ENCODE data around the gene CLIC5.

Gene CLIC5

GRCh38 chr6:46022106-46022948, 6.7 kb upstream of the CLIC5 start:
- no peak for TF ChIP-seq CEBPB (IDR thresholded peaks at IDR 0.05)
- TF ChIP-seq TEAD4 (IDR thresholded peaks at IDR 0.05), result no peak
- TF ChIP-seq CREB1 (IDR thresholded peaks at IDR 0.05; ENCODE audit: low read depth), result no peak

- TF ChIP-seq YY1 (IDR thresholded peaks at IDR 0.05; ENCODE audit: low read depth) (no peak), EP300 (IDR thresholded peaks at IDR 0.05; ENCODE audit: borderline replicate concordance) (no peak), TAF1 (IDR thresholded peaks at IDR 0.05; ENCODE audit: low read depth) (no peak), CEBPB (IDR thresholded peaks at IDR 0.05) (no peak), ZBTB7A (IDR thresholded peaks at IDR 0.05; ENCODE audit: low read depth) (no peak), RAD21 (IDR thresholded peaks at IDR 0.05; ENCODE audit: low read depth) (no peak), EGR1 (IDR thresholded peaks at IDR 0.05) (no peak)
Observed at GRCh38 chr6:46017726-46018125, 2.1 kb upstream of the CLIC5 start.

- no peak for TF ChIP-seq REST (IDR thresholded peaks at IDR 0.05; ENCODE audit: low read depth)
- TF ChIP-seq EP300 (IDR thresholded peaks at IDR 0.05; ENCODE audit: borderline replicate concordance), result no peak
- no peak for TF ChIP-seq TCF12 (IDR thresholded peaks at IDR 0.05; ENCODE audit: low read depth)
- no peak for TF ChIP-seq YY1 (IDR thresholded peaks at IDR 0.05; ENCODE audit: low read depth)
- TF ChIP-seq USF1 (IDR thresholded peaks at IDR 0.05), result no peak
- no peak for TF ChIP-seq CEBPB (IDR thresholded peaks at IDR 0.05)
- TF ChIP-seq TAF1 (IDR thresholded peaks at IDR 0.05; ENCODE audit: low read depth), result no peak
- no peak for TF ChIP-seq MAX (IDR thresholded peaks at IDR 0.05)
- no peak for TF ChIP-seq CREB1 (IDR thresholded peaks at IDR 0.05; ENCODE audit: low read depth)
- no peak for TF ChIP-seq EGR1 (IDR thresholded peaks at IDR 0.05)
- TF ChIP-seq RAD21 (IDR thresholded peaks at IDR 0.05; ENCODE audit: low read depth), result no peak
- TF ChIP-seq NFIC (IDR thresholded peaks at IDR 0.05), result no peak
- no peak for TF ChIP-seq FOXM1 (IDR thresholded peaks at IDR 0.05; ENCODE audit: borderline replicate concordance, low read depth)
- TF ChIP-seq TEAD4 (IDR thresholded peaks at IDR 0.05), result no peak
- no peak for TF ChIP-seq ZBTB7A (IDR thresholded peaks at IDR 0.05; ENCODE audit: low read depth)
Observed at GRCh38 chr6:46016063-46016608, 476 bp upstream of the CLIC5 start.

- no peak for TF ChIP-seq EGR1 (IDR thresholded peaks at IDR 0.05)
- no peak for TF ChIP-seq NFIC (IDR thresholded peaks at IDR 0.05)
- TF ChIP-seq USF1 (IDR thresholded peaks at IDR 0.05), result no peak
- no peak for TF ChIP-seq ZBTB7A (IDR thresholded peaks at IDR 0.05; ENCODE audit: low read depth)
- TF ChIP-seq YY1 (IDR thresholded peaks at IDR 0.05; ENCODE audit: low read depth), result no peak
- no peak for TF ChIP-seq TAF1 (IDR thresholded peaks at IDR 0.05; ENCODE audit: low read depth)
- TF ChIP-seq RAD21 (IDR thresholded peaks at IDR 0.05; ENCODE audit: low read depth), result no peak
- no peak for TF ChIP-seq MAX (IDR thresholded peaks at IDR 0.05)
Observed at GRCh38 chr6:46014511-46015118, 1.0 kb downstream of the CLIC5 start.

GRCh38 chr6:46014046-46014445, 1.6 kb downstream of the CLIC5 start:
- TF ChIP-seq YY1 (IDR thresholded peaks at IDR 0.05; ENCODE audit: low read depth) (no peak), CEBPB (IDR thresholded peaks at IDR 0.05) (no peak), TAF1 (IDR thresholded peaks at IDR 0.05; ENCODE audit: low read depth) (no peak), FOXM1 (IDR thresholded peaks at IDR 0.05; ENCODE audit: borderline replicate concordance, low read depth) (no peak), RAD21 (IDR thresholded peaks at IDR 0.05; ENCODE audit: low read depth) (no peak), MAX (IDR thresholded peaks at IDR 0.05) (no peak), NFIC (IDR thresholded peaks at IDR 0.05) (no peak), CREB1 (IDR thresholded peaks at IDR 0.05; ENCODE audit: low read depth) (no peak), REST (IDR thresholded peaks at IDR 0.05; ENCODE audit: low read depth) (no peak), TEAD4 (IDR thresholded peaks at IDR 0.05) (no peak), USF1 (IDR thresholded peaks at IDR 0.05) (no peak), ZBTB7A (IDR thresholded peaks at IDR 0.05; ENCODE audit: low read depth) (no peak), TCF12 (IDR thresholded peaks at IDR 0.05; ENCODE audit: low read depth) (no peak), EP300 (IDR thresholded peaks at IDR 0.05; ENCODE audit: borderline replicate concordance) (no peak), EGR1 (IDR thresholded peaks at IDR 0.05) (no peak)
